Measurements from ENCODE around the gene LGR6. TPM values are rescaled to one million over a fixed set of nuclear protein-coding genes. Genes with fewer than 3 reads are reported as not detected.

LGR6 gene
- total and polyA plus RNA-seq, 10 of the 15 experiments (the other 5 are each of a cell fraction or from before 2014, with no cell fraction given), result not detected

DNA sequence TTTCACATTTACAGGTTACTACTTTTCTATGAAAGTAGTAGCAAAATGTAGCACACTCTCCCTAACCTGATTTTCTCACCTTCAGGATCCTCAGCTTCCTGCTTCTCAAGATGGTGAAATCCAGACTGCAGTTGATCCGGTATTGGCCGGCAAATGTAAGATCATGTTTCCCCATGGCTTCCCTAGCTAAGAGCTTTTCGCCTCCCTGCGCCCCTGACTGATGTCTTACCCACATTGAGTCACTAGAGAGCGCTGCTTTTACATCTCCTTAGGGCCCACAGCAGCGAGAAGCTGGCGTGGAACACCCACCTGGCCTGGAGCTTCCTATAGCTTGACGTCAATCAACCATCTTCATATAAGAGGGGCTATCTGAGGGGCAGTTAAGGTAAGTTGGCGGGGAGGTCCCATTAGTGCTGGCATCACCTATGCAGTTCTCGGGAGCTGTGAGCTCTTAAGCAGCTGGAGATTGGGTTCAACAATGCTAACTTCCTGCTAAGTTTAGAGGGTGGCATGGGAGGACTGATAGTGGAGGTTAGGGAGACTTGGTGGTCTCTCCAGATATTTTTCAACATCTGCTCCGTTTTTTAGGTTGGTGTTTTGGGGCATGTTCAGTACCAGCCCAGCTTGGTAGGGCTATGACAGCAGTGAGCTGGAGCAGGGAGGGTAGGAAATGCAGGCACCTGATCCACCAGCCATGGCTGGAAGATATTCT is 38.7 kb upstream of the LGR6 start (continued):
- TF ChIP-seq, protein P1, sequence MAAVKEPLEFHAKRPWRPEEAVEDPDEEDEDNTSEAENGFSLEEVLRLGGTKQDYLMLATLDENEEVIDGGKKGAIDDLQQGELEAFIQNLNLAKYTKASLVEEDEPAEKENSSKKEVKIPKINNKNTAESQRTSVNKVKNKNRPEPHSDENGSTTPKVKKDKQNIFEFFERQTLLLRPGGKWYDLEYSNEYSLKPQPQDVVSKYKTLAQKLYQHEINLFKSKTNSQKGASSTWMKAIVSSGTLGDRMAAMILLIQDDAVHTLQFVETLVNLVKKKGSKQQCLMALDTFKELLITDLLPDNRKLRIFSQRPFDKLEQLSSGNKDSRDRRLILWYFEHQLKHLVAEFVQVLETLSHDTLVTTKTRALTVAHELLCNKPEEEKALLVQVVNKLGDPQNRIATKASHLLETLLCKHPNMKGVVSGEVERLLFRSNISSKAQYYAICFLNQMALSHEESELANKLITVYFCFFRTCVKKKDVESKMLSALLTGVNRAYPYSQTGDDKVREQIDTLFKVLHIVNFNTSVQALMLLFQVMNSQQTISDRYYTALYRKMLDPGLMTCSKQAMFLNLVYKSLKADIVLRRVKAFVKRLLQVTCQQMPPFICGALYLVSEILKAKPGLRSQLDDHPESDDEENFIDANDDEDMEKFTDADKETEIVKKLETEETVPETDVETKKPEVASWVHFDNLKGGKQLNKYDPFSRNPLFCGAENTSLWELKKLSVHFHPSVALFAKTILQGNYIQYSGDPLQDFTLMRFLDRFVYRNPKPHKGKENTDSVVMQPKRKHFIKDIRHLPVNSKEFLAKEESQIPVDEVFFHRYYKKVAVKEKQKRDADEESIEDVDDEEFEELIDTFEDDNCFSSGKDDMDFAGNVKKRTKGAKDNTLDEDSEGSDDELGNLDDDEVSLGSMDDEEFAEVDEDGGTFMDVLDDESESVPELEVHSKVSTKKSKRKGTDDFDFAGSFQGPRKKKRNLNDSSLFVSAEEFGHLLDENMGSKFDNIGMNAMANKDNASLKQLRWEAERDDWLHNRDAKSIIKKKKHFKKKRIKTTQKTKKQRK (IDR thresholded peaks at IDR 0.05; ENCODE audit: low read depth, low read length), result no peak
- TF ChIP-seq CHD1 (IDR thresholded peaks at IDR 0.05; ENCODE audit: low read depth, low read length), result no peak
- TF ChIP-seq RAD21 (IDR thresholded peaks at IDR 0.05; ENCODE audit: insufficient read depth, low read depth, low read length), result peak; percentile 65
- TF ChIP-seq EED (IDR thresholded peaks at IDR 0.05; ENCODE audit: low read depth), result no peak
- no peak for TF ChIP-seq CREB1 (IDR thresholded peaks at IDR 0.05; ENCODE audit: low read depth)

DNA sequence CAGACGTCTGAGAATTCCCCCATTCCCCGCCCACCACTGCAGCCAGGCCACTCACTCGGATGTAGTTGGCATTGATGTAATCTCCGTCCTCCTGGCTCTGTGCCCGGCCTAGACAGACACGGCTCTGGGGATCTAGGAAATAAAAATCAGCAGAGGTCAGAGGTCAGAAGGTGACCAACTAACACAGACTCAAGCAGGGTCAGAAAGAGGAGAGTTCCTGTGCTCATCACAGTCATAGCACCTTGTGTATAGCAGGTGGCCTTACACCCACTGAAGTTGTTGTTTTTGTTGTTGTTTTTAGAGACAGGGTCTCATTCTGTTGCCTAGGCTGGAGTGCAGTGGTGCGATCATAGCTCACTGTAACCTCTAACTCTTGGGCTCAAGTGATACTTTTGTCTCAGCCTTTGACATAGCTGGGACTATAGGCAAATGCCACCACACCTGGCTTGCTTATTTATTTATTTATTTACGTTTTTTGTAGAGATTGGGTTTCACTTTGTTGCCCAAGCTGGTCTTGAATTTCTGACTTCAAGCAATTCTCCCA is 38.0 kb upstream of the LGR6 start:
- SMC1A ChIA-PET (ENCODE audit: uncharacterized antibody, unreplicated experiment), result interaction anchor here (0.6 to 2.7 kb wide), 16 partner anchors 8 to 564 kb away, joined by 3 to 21 read pairs (median 6); no protein-coding TSS in a partner anchor
- WGBS (ENCODE audit: insufficient coverage, insufficient replicate concordance, low lambda C conversion rate, missing lambda C conversion rate), result 31% methylated on average over 8 of the region's 8 CpGs
- H3K9me3 ChIP-seq (replicated peaks; ENCODE audit: control insufficient read depth, insufficient read depth, low read length), result no peaks in the 10 kb centered on the region
- in situ Hi-C loops (cut with MboI) (no loop called here), intact Hi-C loops (cut with micrococcal nuclease; ENCODE audit: unreplicated experiment) (no loop called here)
- TF ChIP-seq NR2C1 (IDR thresholded peaks at IDR 0.05) (peak; percentile 59; the same call in 1 of the 2 replicates), NR2F1 (conservative IDR thresholded peaks at IDR 0.05) (peak; percentile 83)
- TF ChIP-seq, protein P2, sequence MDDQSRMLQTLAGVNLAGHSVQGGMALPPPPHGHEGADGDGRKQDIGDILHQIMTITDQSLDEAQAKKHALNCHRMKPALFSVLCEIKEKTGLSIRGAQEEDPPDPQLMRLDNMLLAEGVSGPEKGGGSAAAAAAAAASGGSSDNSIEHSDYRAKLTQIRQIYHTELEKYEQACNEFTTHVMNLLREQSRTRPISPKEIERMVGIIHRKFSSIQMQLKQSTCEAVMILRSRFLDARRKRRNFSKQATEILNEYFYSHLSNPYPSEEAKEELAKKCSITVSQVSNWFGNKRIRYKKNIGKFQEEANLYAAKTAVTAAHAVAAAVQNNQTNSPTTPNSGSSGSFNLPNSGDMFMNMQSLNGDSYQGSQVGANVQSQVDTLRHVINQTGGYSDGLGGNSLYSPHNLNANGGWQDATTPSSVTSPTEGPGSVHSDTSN (IDR thresholded peaks at IDR 0.05; ENCODE audit: insufficient replicate concordance, low read depth, low read length), result no peak
- H3K4me3 ChIP-seq, result no peak overlapping the region
- no peaks in the 10 kb centered on the region for H4K20me1 ChIP-seq (ENCODE audit: control insufficient read depth, insufficient read depth)
- DNase-seq (ENCODE audit: low read depth, low spot score) (no peak), FAIRE-seq (no peak), ATAC-seq (no peak)
- no peaks in the 10 kb centered on the region for H3K27me3 ChIP-seq (replicated peaks in 1 of 2; ENCODE audit: control insufficient read depth in 2 of 2, insufficient read depth in 2 of 2, low read length in 1 of 2)
- CTCF ChIA-PET, result interaction anchor here (0.8 to 5.1 kb wide), 22 partner anchors 9 to 274 kb away, joined by 3 to 126 read pairs (median 6); partner anchors contain the start of genes ARL8A, ELF3, LGR6 and UBE2T
- POLR2A ChIA-PET, result interaction anchor here (1.1 to 2.3 kb wide), 5 partner anchors 7 to 31 kb away, joined by 3 to 9 read pairs (median 5); no protein-coding TSS in a partner anchor
- H3K79me2 ChIP-seq (ENCODE audit: control insufficient read depth, insufficient read depth, low read length), result peaks cover 26% of the 10 kb centered on the region
- no peak overlapping the region for H3K27ac ChIP-seq (ENCODE audit: control insufficient read depth, insufficient read depth)
- BruUV-seq (replicated peaks), result no TSS peak
- H3K4me2 ChIP-seq (ENCODE audit: control insufficient read depth, insufficient read depth), result no peak overlapping the region
- peaks cover 16% of the 10 kb centered on the region for H3K4me1 ChIP-seq (ENCODE audit: control insufficient read depth, insufficient read depth, low read length)
- H2AFZ ChIP-seq (ENCODE audit: control insufficient read depth, low read depth, low read length), result no peak overlapping the region
- H3K9ac ChIP-seq (ENCODE audit: control insufficient read depth, insufficient read depth, low read length), result no peak overlapping the region
- RAD21 ChIA-PET (ENCODE audit: unreplicated experiment), result interaction anchor here (1.0 to 2.7 kb wide), 15 partner anchors 10 to 564 kb away, joined by 3 to 27 read pairs (median 4); partner anchors contain the start of genes ELF3, LGR6 and PPP1R12B
- peaks cover 23 to 31% of the 10 kb centered on the region in 2 experiments; a peak in 3 of 4 replicates for H3K36me3 ChIP-seq (ENCODE audit: control insufficient read depth in 2 of 2, insufficient read depth in 2 of 2, low read length in 1 of 2)
